CD4-positive, alpha-beta T cell (primary cell): ENCODE data around the gene CALN1. TPM values are rescaled to one million over a fixed set of nuclear protein-coding genes. Genes with fewer than 3 reads are reported as not detected.

Experiments
- ATAC-seq: fragments of 200-7000 bp; cut with Tn5 transposase; one replicate; pipeline ENCODE4 v1.10.0; 2022; ENCODE audit warnings: mild to moderate bottlenecking; ENCODE audit not compliant: poor library complexity
- CTCF ChIA-PET: fragments of 350-600 bp; sonication (Branson Sonifier 250); formaldehyde crosslinking; loops from one replicate; lab custom pipeline; 2021; ENCODE audit warnings: antibody characterized with exemption, inconsistent platforms; lab: Charles Lee
- POLR2A ChIA-PET: fragments of 350-600 bp; sonication (Branson Sonifier 250); formaldehyde crosslinking; loops from one replicate; lab custom pipeline; 2021; ENCODE audit warnings: antibody characterized with exemption, inconsistent platforms; lab: Charles Lee
- DNase-seq, 14 experiments: peaks; one replicate each; pipeline ENCODE4 v3.0.0-alpha.2; 2013 to 2020; ENCODE audit warnings: mixed read lengths in 2 of 14
- H3K27ac ChIP-seq, 2 donors: one replicate each; pipeline versions ENCODE4 v1.5.1 to v1.7.0; 2013; ENCODE audit warnings: low read length in 2 of 2, low read depth in 1 of 2, mild to moderate bottlenecking in 1 of 2
- H3K27me3 ChIP-seq, 2 experiments: 1 replicate in 1 of 2; 2 replicates in 1 of 2; pipeline versions ENCODE4 v1.6.1 to v1.7.0; 2013; ENCODE audit warnings: low read length in 2 of 2, control low read depth in 1 of 2, mild to moderate bottlenecking in 1 of 2, moderate library complexity in 1 of 2; ENCODE audit not compliant: insufficient read depth in 2 of 2, control insufficient read depth in 1 of 2
- H3K36me3 ChIP-seq: one replicate; pipeline ENCODE4 v1.6.1; 2013; ENCODE audit warnings: low read length, control low read depth; ENCODE audit not compliant: insufficient read depth
- H3K4me1 ChIP-seq: one replicate; pipeline ENCODE4 v1.6.1; 2013; ENCODE audit warnings: low read length, control low read depth; ENCODE audit not compliant: insufficient read depth
- H3K4me3 ChIP-seq: one replicate; pipeline ENCODE4 v1.5.1; 2013; ENCODE audit warnings: mild to moderate bottlenecking, low read length, moderate library complexity
- H3K9me3 ChIP-seq, 2 experiments: 1 replicate in 1 of 2; 2 replicates in 1 of 2; pipeline versions ENCODE4 v1.6.1 to v1.7.0; 2013; ENCODE audit warnings: low read length in 2 of 2, mild to moderate bottlenecking in 2 of 2, control low read depth in 1 of 2, moderate library complexity in 1 of 2; ENCODE audit not compliant: control insufficient read depth in 1 of 2, insufficient read depth in 1 of 2
- H3K27ac Mint-ChIP-seq: one replicate; pipeline ENCODE4 v1.8.0; 2020; ENCODE audit warnings: mixed read lengths
- H3K27me3 Mint-ChIP-seq: one replicate; pipeline ENCODE4 v1.8.0; 2021; ENCODE audit warnings: mixed read lengths
- H3K36me3 Mint-ChIP-seq: one replicate; pipeline ENCODE4 v1.8.0; 2021; ENCODE audit warnings: low read depth, mixed read lengths
- H3K4me1 Mint-ChIP-seq: one replicate; pipeline ENCODE4 v1.8.0; 2021; ENCODE audit warnings: low read depth, mixed read lengths
- H3K4me3 Mint-ChIP-seq: one replicate; pipeline ENCODE4 v1.8.0; 2020; ENCODE audit warnings: mild to moderate bottlenecking, mixed read lengths
- H3K9me3 Mint-ChIP-seq: one replicate; pipeline ENCODE4 v1.8.0; 2020; ENCODE audit warnings: mixed read lengths
- CTCF ChIP-seq: fragments of 200-600 bp; IDR thresholded peaks from one replicate; pipeline ENCODE4 v1.8.0; 2022; ENCODE audit warnings: antibody characterized with exemption, mild to moderate bottlenecking
- intact Hi-C, 2 experiments: fragments of 100-400 bp; cut with DNase I in 1 of 2; cut with micrococcal nuclease in 1 of 2; formaldehyde crosslinking; loops; one replicate each; pipeline versions ENCODE4 v1.15.1 to v1.9.0; 2023 to 2025; cut with DNase I, micrococcal nuclease
- total RNA-seq, 174 experiments: library from RNA in 2 of 174; stranded (reverse) in 2 of 174; gene quantifications; one replicate each; pipeline ENCODE4 v1.2.3 and lab custom pipeline; 2021 to 2026

CALN1 gene
- total RNA-seq, 2 experiments from 2014 or later = 0.06 TPM; not detected in 1

GRCh38 chr7:72112992-72113391 is 299.1 kb downstream of the CALN1 start:
- TF ChIP-seq CTCF = no peak
- DNase-seq (no peak), ATAC-seq (no peak)
- ChIA-PET POLR2A (no interaction called here), CTCF (no interaction called here)
- Mint-ChIP-seq H3K27me3 (no peaks in the 10 kb centered on the region), H3K4me1 (no peaks in the 10 kb centered on the region), H3K4me3 (no peak overlapping the region), H3K27ac (no peak overlapping the region), H3K9me3 (peaks cover 6% of the 10 kb centered on the region), H3K36me3 (no peaks in the 10 kb centered on the region)
- Histone ChIP-seq H3K9me3 (peaks cover 9 to 28% of the 10 kb centered on the region in 2 experiments), H3K4me3 (no peak overlapping the region), H3K36me3 (no peaks in the 10 kb centered on the region), H3K27me3 (no peaks in the 10 kb centered on the region), H3K27ac (no peak overlapping the region), H3K4me1 (no peaks in the 10 kb centered on the region)
- intact Hi-C loops = no loop called here

GRCh38 chr7:72112530-72112929 is 299.6 kb downstream of the CALN1 start:
- no peaks in the 10 kb centered on the region for H3K4me1 ChIP-seq
- POLR2A ChIA-PET = no interaction called here
- CTCF ChIA-PET = no interaction called here
- peaks cover 6% of the 10 kb centered on the region for H3K9me3 Mint-ChIP-seq
- ATAC-seq = no peak
- TF ChIP-seq CTCF = no peak
- intact Hi-C loops = no loop called here
- H3K27me3 ChIP-seq = no peaks in the 10 kb centered on the region
- H3K36me3 ChIP-seq = no peaks in the 10 kb centered on the region
- DNase-seq = no peak
- H3K4me1 Mint-ChIP-seq = no peaks in the 10 kb centered on the region
- no peaks in the 10 kb centered on the region for H3K36me3 Mint-ChIP-seq
- no peaks in the 10 kb centered on the region for H3K27me3 Mint-ChIP-seq
- no peak overlapping the region for H3K4me3 Mint-ChIP-seq
- no peak overlapping the region for H3K4me3 ChIP-seq
- H3K27ac ChIP-seq = no peak overlapping the region
- H3K27ac Mint-ChIP-seq = no peak overlapping the region
- H3K9me3 ChIP-seq = peaks cover 13 to 23% of the 10 kb centered on the region in 2 experiments

- TF ChIP-seq CTCF = no peak
- Mint-ChIP-seq H3K36me3 (no peaks in the 10 kb centered on the region), H3K4me1 (no peaks in the 10 kb centered on the region), H3K27me3 (no peaks in the 10 kb centered on the region), H3K27ac (no peak overlapping the region), H3K4me3 (no peak overlapping the region), H3K9me3 (peaks cover 6% of the 10 kb centered on the region)
- DNase-seq (no peak), ATAC-seq (no peak)
- H3K4me1 ChIP-seq = no peaks in the 10 kb centered on the region
- intact Hi-C loops = no loop called here
- ChIA-PET POLR2A (no interaction called here), CTCF (no interaction called here)
- peaks cover 8 to 21% of the 10 kb centered on the region in 2 experiments for H3K9me3 ChIP-seq
- H3K36me3 ChIP-seq = no peaks in the 10 kb centered on the region
- no peaks in the 10 kb centered on the region for H3K27me3 ChIP-seq
- H3K4me3 ChIP-seq = no peak overlapping the region
- no peak overlapping the region for H3K27ac ChIP-seq
These were observed 301.1 kb downstream of the CALN1 start for GRCh38 chr7:72111086-72111485.
